AG09319 (cell line): ENCODE results near the gene NCKAP5.

Source experiments
- DNase-seq: peaks from one replicate; pipeline ENCODE4 v3.0.0-alpha.2; 2010; ENCODE audit warnings: low read depth; ENCODE audit errors: extremely low read depth
- TF ChIP-seq, protein P1 (sequence below): IDR thresholded peaks from 2 replicates; pipeline ENCODE4 v1.5.1; 2011; ENCODE audit warnings: low read depth, mild to moderate bottlenecking, inconsistent platforms, low read length, moderate library complexity

NCKAP5 gene

DNA sequence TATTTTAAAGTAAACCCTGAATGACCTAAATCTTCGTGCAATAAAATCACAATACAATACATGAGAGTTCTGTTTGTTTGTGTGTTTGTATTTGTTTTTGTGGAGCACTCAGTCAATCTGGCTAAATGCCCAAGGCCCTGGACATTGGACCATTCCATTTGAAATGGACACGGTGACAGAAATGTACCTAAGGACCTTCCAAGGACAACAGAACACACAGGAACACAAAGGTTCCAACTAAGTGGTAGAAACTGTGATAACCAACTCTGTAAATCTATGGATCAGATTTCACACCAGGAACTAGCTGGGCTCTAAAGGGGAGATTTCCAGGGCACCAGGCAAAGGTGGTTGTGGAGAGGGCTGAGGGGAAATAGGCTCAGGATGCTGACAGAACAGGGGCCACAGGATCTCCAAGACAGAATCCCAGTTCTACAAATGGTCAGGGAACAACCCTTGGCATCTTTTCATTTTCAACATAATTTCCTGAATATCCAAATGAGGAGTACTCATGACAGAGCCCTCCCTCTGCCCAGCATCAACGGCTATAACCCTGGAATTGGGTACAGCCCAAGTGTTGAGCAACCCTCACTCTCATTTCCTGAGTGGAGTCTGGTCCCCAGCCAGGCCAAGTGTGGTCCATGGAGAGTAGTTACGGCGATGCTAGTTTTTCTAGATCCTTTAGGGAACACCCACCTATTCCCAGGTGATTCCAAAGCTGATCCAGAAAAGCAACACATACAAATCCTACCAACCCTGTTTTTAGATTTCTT, 78.4 kb downstream of the NCKAP5 start:
- DNase-seq, result no peak
- TF ChIP-seq, protein P1, sequence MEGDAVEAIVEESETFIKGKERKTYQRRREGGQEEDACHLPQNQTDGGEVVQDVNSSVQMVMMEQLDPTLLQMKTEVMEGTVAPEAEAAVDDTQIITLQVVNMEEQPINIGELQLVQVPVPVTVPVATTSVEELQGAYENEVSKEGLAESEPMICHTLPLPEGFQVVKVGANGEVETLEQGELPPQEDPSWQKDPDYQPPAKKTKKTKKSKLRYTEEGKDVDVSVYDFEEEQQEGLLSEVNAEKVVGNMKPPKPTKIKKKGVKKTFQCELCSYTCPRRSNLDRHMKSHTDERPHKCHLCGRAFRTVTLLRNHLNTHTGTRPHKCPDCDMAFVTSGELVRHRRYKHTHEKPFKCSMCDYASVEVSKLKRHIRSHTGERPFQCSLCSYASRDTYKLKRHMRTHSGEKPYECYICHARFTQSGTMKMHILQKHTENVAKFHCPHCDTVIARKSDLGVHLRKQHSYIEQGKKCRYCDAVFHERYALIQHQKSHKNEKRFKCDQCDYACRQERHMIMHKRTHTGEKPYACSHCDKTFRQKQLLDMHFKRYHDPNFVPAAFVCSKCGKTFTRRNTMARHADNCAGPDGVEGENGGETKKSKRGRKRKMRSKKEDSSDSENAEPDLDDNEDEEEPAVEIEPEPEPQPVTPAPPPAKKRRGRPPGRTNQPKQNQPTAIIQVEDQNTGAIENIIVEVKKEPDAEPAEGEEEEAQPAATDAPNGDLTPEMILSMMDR, result no peak

DNA sequence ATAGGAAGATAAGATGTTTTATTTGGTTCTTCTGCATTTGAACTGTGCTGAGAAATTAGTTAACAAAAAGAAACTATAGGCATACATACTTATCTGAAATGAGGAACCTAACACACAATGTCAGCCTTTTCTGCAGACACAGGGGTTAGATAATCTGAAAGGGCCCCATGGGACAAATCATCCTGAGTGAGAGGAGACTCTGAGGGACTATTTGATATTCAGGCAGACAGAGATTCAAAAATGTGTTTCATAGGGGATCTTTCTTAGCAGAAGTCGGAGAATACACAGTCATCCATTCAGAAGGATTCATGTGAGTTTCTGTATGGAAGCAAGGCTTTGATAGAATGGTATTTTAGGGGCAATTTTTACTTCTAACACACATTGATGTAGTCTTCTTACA, 79.1 kb downstream of the NCKAP5 start:
- no peak for DNase-seq
- TF ChIP-seq, protein P1, result no peak

DNA sequence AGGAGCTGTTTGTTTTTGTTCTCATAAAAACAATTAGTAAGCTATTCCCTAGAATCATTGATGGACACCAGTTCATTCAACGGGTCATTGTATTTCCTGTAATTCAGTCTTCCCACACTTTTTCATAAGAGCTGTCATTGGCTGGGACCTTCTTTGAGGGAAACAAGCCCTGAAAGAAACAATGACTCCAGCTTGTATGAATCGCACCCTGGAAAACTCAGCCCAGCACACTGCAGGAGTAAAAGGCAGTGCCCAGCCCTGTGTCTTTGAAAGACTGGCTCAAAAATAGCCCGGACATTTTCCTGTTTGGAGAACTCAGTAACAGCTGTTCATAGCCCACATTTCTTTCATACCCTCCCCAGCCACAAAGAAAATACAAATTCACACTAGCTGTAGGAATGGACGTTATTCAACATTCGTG, 81.5 kb downstream of the NCKAP5 start:
- no peak for DNase-seq
- TF ChIP-seq, protein P1, result no peak

DNA sequence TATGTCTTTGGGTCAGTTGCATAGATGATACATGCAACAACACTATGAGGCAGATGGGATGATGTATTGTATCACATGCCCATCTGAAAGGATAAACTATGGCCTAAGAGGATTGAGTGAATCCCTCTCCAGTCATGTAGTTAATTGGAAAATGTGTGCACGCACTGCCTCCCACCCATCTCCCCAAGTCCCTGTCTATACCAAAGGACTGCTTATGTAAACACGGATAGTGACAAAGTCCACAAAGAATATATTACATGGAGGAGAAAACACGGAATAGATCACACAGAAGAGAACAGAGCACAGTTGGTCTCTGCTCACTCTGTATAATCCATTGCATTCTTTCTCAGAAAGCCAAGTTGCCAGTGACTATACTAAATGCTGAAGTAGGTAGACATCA, 82.4 kb downstream of the NCKAP5 start:
- DNase-seq, result no peak
- TF ChIP-seq, protein P1, result no peak

DNA sequence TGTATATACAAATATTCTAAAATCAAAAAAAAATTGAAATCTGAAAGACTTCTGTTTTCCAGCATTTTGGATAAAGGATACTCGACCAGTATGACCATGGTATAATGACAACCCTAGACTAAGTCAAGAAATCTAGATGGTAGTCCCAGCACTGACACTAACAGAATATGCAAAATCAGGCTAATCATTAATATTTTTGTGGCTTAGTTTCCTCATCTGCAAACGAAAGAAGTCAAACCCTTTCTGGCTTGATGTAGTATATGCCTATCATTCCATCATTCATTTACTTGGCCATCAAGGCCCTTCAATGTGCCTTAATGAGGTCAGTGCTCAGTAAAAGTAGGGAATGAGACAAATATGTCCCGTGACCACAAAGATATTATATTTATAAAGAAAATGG, 83.5 kb downstream of the NCKAP5 start:
- TF ChIP-seq, protein P1, result no peak
- DNase-seq, result no peak

DNA sequence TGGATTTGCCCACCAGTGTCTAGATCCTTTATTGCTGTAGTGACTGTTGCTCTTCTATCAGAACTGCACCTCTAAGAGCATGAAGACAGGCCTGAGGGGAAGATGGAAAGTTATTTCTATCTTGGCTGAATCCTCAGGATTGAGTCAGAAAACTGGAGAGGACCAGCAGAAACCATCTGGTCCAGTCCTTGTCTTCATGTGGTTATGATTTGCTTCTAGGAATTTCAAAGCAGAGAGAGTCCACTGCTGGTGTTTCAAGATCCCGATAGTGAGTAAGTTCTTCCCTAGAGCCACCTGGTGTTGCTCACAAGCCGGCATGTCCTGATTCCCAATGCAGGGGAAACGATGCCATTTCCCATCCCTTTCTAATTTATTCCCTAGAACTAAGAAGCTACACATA, 84.2 kb downstream of the NCKAP5 start:
- TF ChIP-seq, protein P1, result peak; percentile 27

DNA sequence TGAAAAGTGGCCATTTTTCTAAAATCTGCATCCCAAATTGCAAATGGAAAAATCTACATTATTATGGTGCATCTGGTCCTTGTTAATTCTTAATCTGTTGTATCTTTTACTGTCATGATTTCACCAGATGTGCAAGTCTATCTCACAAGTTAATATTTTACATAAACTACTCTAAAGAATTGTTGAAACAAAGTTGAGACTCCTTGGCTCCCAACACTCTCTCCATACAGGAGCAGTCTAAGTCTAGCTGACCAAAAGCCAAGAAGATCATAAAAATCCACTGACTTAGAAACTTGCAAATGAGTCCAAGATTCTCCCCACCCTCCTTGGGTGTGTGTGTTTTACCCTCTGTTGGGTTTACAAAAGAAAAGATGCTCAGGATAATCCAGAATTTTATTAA, 85.1 kb downstream of the NCKAP5 start:
- no peak for DNase-seq
- TF ChIP-seq, protein P1, result no peak

More for the DNA sequence above, 84.2 kb downstream of the NCKAP5 start:
- DNase-seq, result peak; percentile 37
